ENCODE results near the gene DIAPH3. TPM values are rescaled to one million over a fixed set of nuclear protein-coding genes. Genes with fewer than 3 reads are reported as not detected.

Gene DIAPH3
- polyA plus RNA-seq, 3 donors: 0.04 to 0.09 TPM; not detected in 1

- Mint-ChIP-seq H3K36me3 (peaks cover 10 to 27% of the 10 kb centered on the region in 2 donors), H3K27me3 (ENCODE audit: low read depth in 3 of 3) (peaks cover 0 to 1% (median 1%) of the 10 kb centered on the region in 3 donors), H3K4me1 (no peaks in the 10 kb centered on the region), H3K9me3 (peaks cover 0 to 2% (median 0%) of the 10 kb centered on the region in 7 donors), H3K4me3 (no peak overlapping the region), H3K27ac (no peak overlapping the region)
- no CpG with 5 or more reads among the region's 3 CpGs for WGBS (ENCODE audit: insufficient coverage)
- no peak overlapping the region for H3K4me3 ChIP-seq (replicated peaks in 1 of 3; ENCODE audit: low read depth in 2 of 3, low read length in 3 of 3)
- no peaks in the 10 kb centered on the region for H3K79me2 ChIP-seq (ENCODE audit: insufficient read depth, low read length)
- intact Hi-C loops (cut with micrococcal nuclease): no loop called here
- H3K36me3 ChIP-seq (replicated peaks in 1 of 2; ENCODE audit: control insufficient read depth in 1 of 2, insufficient read depth in 2 of 2, low read length in 2 of 2): no peaks in the 10 kb centered on the region
- H3K9me3 ChIP-seq (replicated peaks in 1 of 2; ENCODE audit: control insufficient read depth in 1 of 2, insufficient read depth in 1 of 2, low read length in 2 of 2): no peaks in the 10 kb centered on the region
- no peaks in the 10 kb centered on the region for H4K20me1 ChIP-seq (ENCODE audit: insufficient read depth, low read length)
- no peak for DNase-seq
- no peak overlapping the region for H3K27ac ChIP-seq (ENCODE audit: low read depth in 1 of 2, low read length in 2 of 2)
- H2AFZ ChIP-seq (ENCODE audit: insufficient read depth, low read depth, low read length, poor library complexity, severe bottlenecking): no peak overlapping the region
- no peak overlapping the region for H3K4me2 ChIP-seq (replicated peaks; ENCODE audit: extremely low read depth, low read length, poor library complexity, severe bottlenecking)
- no peak for TF ChIP-seq CTCF (IDR thresholded peaks at IDR 0.05)
- no peaks in the 10 kb centered on the region for H3K27me3 ChIP-seq (ENCODE audit: control insufficient read depth in 2 of 2, insufficient read depth in 2 of 2, low read length in 2 of 2)
- H3K4me1 ChIP-seq (ENCODE audit: control insufficient read depth in 1 of 2, insufficient read depth in 2 of 2, low read length in 2 of 2): no peaks in the 10 kb centered on the region
- no peak overlapping the region for H3K9ac ChIP-seq (ENCODE audit: insufficient read depth, low read length, poor library complexity, severe bottlenecking)
Observed at GRCh38 chr13:59970847-59971246, 192.9 kb downstream of the DIAPH3 start.

- Histone ChIP-seq H3K9ac (ENCODE audit: insufficient read depth, low read length, poor library complexity, severe bottlenecking) (no peak overlapping the region), H3K9me3 (replicated peaks in 1 of 2; ENCODE audit: control insufficient read depth in 1 of 2, insufficient read depth in 1 of 2, low read length in 2 of 2) (no peaks in the 10 kb centered on the region), H3K4me2 (replicated peaks; ENCODE audit: extremely low read depth, low read length, poor library complexity, severe bottlenecking) (no peak overlapping the region), H3K36me3 (replicated peaks in 1 of 2; ENCODE audit: control insufficient read depth in 1 of 2, insufficient read depth in 2 of 2, low read length in 2 of 2) (no peaks in the 10 kb centered on the region), H3K4me1 (ENCODE audit: control insufficient read depth in 1 of 2, insufficient read depth in 2 of 2, low read length in 2 of 2) (no peaks in the 10 kb centered on the region), H3K79me2 (ENCODE audit: insufficient read depth, low read length) (no peaks in the 10 kb centered on the region), H3K4me3 (replicated peaks in 1 of 3; ENCODE audit: low read depth in 2 of 3, low read length in 3 of 3) (no peak overlapping the region), H3K27ac (ENCODE audit: low read depth in 1 of 2, low read length in 2 of 2) (no peak overlapping the region), H4K20me1 (ENCODE audit: insufficient read depth, low read length) (no peaks in the 10 kb centered on the region), H3K27me3 (ENCODE audit: control insufficient read depth in 2 of 2, insufficient read depth in 2 of 2, low read length in 2 of 2) (no peaks in the 10 kb centered on the region), H2AFZ (ENCODE audit: insufficient read depth, low read depth, low read length, poor library complexity, severe bottlenecking) (no peak overlapping the region)
- peaks cover 0 to 1% (median 0%) of the 10 kb centered on the region in 3 donors for H3K27me3 Mint-ChIP-seq (ENCODE audit: low read depth in 3 of 3)
- intact Hi-C loops (cut with micrococcal nuclease): no loop called here
- H3K9me3 Mint-ChIP-seq: peaks cover 0 to 2% (median 0%) of the 10 kb centered on the region in 7 donors
- H3K27ac Mint-ChIP-seq: peak overlapping the region in 1 of 7 donors; percentile 2
- no CpG with 5 or more reads among the region's 2 CpGs for WGBS (ENCODE audit: insufficient coverage)
- H3K36me3 Mint-ChIP-seq: peaks cover 2 to 12% of the 10 kb centered on the region in 2 donors
- DNase-seq: no peak
- TF ChIP-seq CTCF (IDR thresholded peaks at IDR 0.05): no peak
- no peak overlapping the region for H3K4me3 Mint-ChIP-seq
- peaks cover 3% of the 10 kb centered on the region for H3K4me1 Mint-ChIP-seq
Observed at GRCh38 chr13:59963827-59964226, 199.9 kb downstream of the DIAPH3 start.

All from CD14-positive monocyte (primary cell).